A673 (cell line): ENCODE measurements around the gene MGST2.

Experiments used
- CTCF ChIP-seq: fragments of 300-800, 200-600 bp; sonication (generic); conservative IDR thresholded peaks from 2 replicates; pipeline ENCODE4 v1.5.1; 2017; ENCODE audit warnings: low read depth, mild to moderate bottlenecking, antibody characterized with exemption, low read length, moderate library complexity, mixed read lengths
- EZH2 ChIP-seq: fragments of 200-600 bp; sonication (generic); IDR thresholded peaks from 2 replicates; pipeline ENCODE4 v1.6.1; 2017; ENCODE audit warnings: borderline replicate concordance, low read depth, mild to moderate bottlenecking, mixed read lengths, antibody characterized with exemption, low read length; ENCODE audit not compliant: poor library complexity, severe bottlenecking

- TF ChIP-seq CTCF: no peak
- TF ChIP-seq EZH2: no peak
Observed at GRCh38 chr4:139633195-139633594, 32.4 kb upstream of the MGST2 start.
